ENCODE measurements around the gene SPRR1B.
"Not testable (repeated sequence)": the region's sequence is repeated elsewhere in the genome, so short reads cannot be mapped to it uniquely, and the experiment has no call there.

Gene SPRR1B

GRCh38 chr1:153040950-153041631 is 10.1 kb downstream of the SPRR1B start, which contains the start of gene SPRR2D:
SPRR2D (minus strand) TSS chr1:153041120; CDS start chr1:153040346, 774 bp downstream.
- DNase-seq (ENCODE audit: low spot score): no peak

GRCh38 chr1:153049211-153049610 is 18.2 kb downstream of the SPRR1B start:
- DNase-seq (ENCODE audit: low spot score): no peak

- DNase-seq (ENCODE audit: low spot score): not testable (repeated sequence)
Observed at GRCh38 chr1:153056111-153056510, 25.1 kb downstream of the SPRR1B start.

- no peak for DNase-seq (ENCODE audit: low spot score)
Observed at GRCh38 chr1:153057375-153057774, 26.4 kb downstream of the SPRR1B start, which contains the start of gene SPRR2A. SPRR2A (minus strand) TSS chr1:153057512; CDS start chr1:153056735, 777 bp downstream.

- DNase-seq (ENCODE audit: low spot score): no peak
Observed at GRCh38 chr1:153058154-153058553, 27.2 kb downstream of the SPRR1B start.

GRCh38 chr1:153058826-153059784 is 28.1 kb downstream of the SPRR1B start:
- DNase-seq (ENCODE audit: low spot score): no peak

- DNase-seq (ENCODE audit: low spot score): no peak
Observed at GRCh38 chr1:153070243-153070642, 39.2 kb downstream of the SPRR1B start.

GRCh38 chr1:153071511-153071910 is 40.5 kb downstream of the SPRR1B start, which contains the start of gene SPRR2B:
SPRR2B (minus strand) TSS chr1:153071611; CDS start chr1:153070839, 772 bp downstream.
- DNase-seq (ENCODE audit: low spot score): no peak

GRCh38 chr1:153072806-153073726 is 42.1 kb downstream of the SPRR1B start:
- DNase-seq (ENCODE audit: low spot score): no peak

GRCh38 chr1:153081736-153082135 is 50.7 kb downstream of the SPRR1B start:
- DNase-seq (ENCODE audit: low spot score): no peak
